Fibroblast of skin of back (primary cell): Measurements from ENCODE around the gene PPP2R2B. TPM values are rescaled to one million over a fixed set of nuclear protein-coding genes. Genes with fewer than 3 reads are reported as not detected.
A peak's percentile ranks its signal among the peaks of the same experiment; 100 is the strongest.

Experiments
- DNase-seq: peaks from one replicate; pipeline ENCODE4 v3.0.0-alpha.2; 2013
- polyA plus RNA-seq, 2 experiments: library from polyadenylated mRNA; unstranded; fragments of 120-200 nt; gene quantifications; one replicate each; pipeline ENCODE4 v1.2.1, GENCODE V29; 2013; ENCODE audit not compliant: insufficient read length in 2 of 2

The PPP2R2B gene
- not detected for polyA plus RNA-seq (2013, experiment 1 of 2; ENCODE audit: insufficient read length)
- 0.07 TPM for polyA plus RNA-seq (2013, experiment 2 of 2; ENCODE audit: insufficient read length)

DNA sequence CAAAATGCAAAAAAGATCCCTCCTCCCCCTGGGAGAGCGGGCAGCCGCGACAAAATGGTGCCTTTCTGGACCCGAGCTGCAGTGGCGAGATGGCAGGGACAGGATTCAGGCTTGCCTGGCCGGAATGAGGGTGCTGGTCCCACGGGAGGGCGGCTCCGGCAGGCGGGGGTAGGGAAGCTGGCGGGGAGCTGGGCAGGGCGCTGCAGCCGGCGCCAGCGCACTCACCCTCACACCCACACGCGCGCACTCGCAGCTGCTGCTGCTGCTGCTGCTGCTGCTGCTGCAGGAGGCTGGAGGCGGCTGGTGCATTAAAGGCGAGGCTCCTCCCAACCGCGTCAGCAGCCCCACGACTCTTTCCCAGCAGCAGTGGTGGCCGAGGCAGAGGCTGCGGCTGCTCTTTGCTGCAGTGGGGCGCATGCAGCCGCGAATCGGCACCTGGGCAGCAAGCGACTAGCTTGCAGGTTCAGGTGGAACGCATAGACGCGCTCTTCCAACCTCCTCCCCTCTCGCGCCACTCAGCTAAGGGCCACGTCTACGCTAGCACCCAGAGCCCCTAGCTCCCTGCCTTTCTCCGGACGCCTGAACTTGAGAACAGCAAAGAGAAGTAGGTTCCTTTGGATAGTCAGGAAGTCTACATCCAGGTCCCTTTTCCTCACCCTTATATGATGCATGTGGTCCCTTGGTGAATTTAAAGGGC lies at the start of gene PPP2R2B:
PPP2R2B (minus strand) TSS at position 282 of the 697 bp plus-strand sequence.
- peak; percentile 32 for DNase-seq

DNA sequence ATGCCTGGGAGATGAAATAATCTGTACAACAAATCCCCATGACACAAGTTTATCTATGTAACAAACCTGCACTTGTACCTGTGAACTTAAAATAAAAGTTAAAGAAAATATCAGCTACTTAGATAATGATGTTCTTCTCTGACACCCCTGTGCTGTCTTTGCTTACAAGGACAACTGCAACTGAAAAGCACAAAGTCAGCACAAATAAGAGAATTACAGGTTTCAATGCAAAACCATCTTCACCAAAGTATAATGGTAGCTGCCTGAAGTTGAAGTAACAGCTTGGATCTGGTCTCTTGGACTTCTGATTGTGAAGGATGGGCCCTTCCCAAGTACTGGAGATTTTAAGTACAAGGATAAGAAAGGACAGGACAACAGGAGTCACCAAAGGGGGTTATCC lies 45.6 kb upstream of the PPP2R2B start:
- no peak for DNase-seq

DNA sequence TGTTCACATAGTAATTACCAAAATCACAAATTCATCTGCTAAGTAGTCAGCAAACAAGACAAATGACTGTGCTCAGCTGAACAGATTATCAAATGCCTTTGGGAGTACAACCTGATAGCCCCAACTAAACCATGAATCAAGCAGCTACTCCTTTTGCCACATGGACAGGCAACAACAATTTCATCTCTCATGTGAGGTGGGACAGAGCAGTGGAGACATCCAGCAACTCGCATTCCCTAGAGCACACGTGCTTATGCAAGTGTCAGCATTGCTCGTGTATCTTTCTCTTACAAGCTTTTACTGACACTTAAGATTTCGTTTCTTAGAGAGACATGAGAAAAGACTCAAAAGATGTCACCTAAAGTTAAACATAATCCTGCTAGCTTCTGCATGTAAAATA lies 42.7 kb upstream of the PPP2R2B start:
- no peak for DNase-seq

DNA sequence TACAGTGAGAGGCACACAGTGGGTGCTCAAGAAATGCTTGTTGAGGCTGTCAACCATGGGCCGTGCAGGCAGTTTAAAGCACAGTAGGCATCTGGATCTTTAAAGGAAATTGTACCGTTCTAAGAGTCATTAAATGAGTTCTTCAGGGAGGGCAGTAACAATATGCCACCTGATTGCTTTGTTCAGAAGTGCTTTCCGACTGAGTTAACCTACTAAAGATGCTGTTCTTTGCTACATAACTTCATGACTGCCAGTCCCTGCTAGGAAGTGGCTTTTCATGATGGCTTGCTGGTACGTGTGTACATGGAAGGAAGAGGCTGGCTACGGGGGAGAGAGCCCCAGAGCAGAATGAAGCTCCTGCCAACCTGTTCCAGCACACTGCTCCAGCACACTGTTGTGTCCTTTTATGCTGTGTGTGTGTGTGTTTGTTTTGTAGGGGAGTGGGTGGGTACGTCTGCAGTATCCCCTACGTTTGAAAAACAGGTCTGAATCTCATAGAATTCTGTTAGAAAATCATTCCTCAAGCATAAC lies 41.9 kb upstream of the PPP2R2B start:
- DNase-seq = no peak

DNA sequence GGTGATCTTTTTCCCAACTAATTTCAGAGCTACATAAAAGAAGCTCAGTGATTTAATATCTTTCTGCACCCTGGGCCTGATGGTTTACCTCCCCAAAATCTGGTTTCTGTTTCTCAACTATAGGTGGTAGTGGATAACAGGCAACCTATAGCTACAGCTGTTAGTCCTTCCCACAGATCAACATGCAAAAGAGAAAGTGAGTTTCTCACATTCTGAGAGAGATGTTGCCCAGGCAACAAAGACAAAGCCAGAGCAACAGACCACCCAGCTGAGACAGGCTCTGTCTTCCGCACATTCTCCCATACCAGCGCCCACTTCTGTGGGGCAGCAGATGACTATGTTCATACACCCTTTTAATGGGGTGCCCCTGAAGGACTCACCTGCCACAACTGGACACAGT lies 40.7 kb upstream of the PPP2R2B start:
- DNase-seq = no peak

DNA sequence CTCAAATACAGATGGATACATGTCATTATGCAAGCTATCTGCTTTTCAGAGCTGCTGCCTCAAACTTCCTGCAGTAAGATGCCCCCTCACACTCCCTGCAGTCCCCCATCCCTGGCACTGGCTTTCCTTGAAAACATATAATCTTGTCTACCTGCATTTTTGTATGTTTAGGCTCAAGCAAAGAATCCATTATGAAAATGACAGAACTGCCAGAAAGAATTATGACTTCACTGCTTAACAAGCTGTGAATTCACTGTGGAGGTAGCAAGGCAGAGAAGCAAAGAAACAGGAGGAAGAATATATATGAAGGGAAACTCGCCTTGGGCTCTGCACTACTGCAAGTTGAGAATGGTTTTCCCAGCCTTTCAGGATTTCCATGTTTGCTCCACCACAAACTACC lies 39.4 kb upstream of the PPP2R2B start:
- no peak for DNase-seq

DNA sequence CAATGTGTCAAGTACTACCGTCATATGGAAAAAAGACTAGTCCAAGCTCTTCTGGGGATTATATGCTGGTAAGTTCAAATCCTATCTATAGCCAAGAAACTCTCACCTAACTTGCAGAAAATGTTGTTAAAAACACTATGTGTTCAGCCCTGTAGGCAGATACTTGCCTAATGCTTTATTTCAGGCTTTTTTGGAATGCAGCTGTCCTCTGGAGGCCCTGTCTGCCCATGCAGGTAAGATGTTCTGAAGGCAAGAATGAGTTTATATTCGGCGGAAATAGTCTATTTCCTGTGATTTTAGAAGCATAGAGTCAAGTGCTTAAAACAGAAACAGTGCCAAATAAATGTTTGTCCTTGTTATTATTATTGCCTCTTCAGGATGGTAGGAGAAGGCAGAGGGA lies 34.3 kb upstream of the PPP2R2B start:
- DNase-seq = no peak

DNA sequence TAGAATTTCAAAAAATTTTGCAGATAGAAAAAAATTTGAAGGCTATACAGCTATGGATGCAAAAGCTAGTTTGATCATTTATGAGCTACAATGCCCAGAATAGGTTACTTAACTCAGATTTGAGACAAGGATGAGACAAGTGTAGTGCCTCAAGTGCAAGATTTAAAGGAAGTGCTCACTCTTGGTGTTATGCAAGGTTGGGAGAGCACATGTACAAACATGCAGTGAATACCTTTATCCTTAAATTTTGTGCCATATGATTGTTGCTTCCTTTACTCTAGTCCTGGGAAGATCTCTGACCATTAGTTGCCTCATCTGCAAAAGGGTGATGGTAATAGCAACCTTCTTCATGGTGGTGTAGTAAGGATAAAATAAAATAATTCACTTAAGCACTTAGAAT lies 31.7 kb upstream of the PPP2R2B start:
- no peak for DNase-seq

DNA sequence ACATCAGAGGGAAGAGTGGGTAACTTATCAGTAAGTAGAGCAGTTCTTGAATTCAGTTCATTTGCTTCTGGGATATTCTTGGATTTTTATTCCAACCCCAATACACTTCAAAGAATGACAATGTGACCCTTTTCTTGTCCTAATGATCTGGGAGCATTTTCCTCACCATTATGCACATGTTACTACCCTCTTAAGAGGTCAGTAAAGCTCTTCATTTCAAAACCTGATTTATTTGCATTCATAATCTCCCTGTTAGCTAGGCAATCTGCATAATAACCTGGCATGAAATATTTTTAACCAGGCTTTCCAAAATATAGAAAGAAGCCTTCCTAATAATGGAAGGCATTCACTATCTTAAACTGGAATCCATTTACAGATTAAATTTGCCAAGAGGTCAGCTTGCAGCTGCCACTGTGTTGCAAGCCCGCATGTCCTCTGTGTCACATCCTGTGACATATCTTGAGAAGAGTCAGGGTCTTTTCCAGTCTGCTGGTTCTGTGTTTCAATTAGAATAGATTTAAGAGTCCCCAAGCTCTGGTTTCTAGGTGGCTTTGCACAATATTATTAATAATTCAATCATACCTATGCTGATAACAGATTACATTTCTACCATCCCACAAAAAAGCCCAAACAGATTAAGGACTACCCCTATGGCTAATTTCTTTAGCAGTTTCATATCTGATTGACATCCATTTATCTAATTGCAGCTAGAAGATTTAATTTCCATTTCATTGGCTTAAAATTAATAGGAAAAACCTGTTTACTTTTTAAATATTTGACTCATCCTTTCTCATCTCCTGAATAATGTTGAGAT lies 30.9 kb upstream of the PPP2R2B start:
- no peak for DNase-seq

DNA sequence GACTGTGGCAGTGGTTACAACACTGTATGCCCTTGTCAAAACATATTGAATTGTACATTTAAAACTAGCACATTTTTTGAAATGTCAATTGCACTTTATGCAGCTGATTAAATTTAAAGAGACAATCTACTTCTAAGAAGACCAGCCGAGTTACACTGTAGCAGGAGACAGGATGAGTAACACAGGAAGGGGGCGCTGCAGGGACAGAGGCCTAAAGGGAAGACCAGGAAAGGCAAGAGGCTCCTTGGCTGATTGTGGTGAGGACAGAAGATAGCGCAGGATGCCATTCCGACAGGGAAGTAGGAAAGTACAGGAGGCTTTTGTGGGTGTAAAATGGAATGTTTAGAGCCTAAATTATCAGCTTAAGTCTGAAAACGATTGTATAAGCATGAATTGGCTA lies 28.2 kb upstream of the PPP2R2B start:
- DNase-seq = no peak

DNA sequence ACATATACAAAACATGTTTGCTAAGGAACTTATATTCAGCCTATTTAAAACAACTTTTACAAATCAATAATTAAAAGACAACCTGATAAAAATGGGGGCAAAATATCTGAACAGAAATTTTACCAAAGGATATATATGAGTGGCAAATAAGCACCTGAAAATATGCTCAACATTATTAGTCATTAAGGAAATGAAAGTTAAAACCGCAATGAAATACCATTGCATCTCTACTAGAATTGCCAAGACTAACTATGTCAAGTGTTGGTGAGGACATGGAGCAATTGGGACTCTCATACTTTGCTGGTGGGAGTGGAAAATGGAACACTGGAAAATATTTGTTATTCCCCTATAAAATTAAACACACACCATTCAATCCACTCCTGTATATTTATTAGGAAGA lies 26.3 kb upstream of the PPP2R2B start:
- DNase-seq = no peak

DNA sequence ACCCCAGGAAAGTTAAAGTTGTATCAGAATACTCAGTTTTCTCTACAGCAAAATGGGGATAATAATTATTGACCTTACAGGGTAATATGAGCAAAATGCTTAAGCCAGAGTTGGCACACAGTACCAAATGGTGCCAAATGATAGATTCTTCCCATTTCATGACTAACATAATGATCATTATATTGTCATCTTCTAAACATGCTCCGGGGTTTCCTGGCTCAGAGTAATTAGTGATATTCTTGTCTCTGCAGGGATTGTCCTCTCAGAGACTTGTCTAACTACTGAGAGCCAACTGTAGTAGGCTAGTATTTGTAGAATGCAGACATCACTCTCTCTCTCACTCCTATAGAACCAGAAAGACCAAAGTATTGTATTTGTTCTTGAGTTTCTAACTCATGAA lies 25.2 kb upstream of the PPP2R2B start:
- DNase-seq = no peak

DNA sequence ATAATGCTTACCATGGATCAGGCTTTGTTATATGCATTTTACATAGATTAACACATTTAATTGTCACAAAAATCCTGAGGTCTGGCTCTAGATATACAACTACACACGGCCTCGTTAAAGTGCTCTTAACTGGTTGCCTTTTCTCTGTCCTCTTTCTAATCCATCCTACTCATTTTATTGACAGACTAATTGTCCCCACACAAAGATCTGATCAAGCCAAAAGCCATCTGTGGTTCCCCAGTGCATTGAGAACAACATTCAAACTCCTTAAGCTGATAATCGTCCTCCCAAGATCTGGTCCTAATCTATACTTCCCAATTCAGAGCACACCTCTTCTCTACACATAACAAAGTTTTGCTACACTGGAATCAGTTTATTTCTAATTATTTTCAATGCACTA lies 23.9 kb upstream of the PPP2R2B start:
- no peak for DNase-seq

DNA sequence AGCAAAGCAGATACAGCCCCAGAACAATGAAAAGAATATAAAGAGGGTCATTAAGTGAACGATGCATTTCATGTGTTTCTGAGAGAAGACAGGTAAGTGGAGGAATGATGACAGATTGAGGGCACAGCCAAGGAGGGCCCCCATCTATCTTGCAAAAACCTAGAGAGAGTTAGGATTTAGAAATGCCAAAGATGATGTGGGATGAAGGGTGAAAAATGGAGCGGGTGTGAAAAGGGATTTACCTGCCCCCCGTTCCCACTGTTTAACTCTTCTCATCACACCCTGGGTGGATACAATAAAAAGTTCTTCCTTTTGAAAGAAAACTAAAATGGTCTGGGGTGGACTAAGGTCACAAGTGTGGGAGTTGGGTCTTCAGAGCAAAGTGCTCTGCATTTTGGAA lies 18.5 kb upstream of the PPP2R2B start:
- DNase-seq = no peak

DNA sequence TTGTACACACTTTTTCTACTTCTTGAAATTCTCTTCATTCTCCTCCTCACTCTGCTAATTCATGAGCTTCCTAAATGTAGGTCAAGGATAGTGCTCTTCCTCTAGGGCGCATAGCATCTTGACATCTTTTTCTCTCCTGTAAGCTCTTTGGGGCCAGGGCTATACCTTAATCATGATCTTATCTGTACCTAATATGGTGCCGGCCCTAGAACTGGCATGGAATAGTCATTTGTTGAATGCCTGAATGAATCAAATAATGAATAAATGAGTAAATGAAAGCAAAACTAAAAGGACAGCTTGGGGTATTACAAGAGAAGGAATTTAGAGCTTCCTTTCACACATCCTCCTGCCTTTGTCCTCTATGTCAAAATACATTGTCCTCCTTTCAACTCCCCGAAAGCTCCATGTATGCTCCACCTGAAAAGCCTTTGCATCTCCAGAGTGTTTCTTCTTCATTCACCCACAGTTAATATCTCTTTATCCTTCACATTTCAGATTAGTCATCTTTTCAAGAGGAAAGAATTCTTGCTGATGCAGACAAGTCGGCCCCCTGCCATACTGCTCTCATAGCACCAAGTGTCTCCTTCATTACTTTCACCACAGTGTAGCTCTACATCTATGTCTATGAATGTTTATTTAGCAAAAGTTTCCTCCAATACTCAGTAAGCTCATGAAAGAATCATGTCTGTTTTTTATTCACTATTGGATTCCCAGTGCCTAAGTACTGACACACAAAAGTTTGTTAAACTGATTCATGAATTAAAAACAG lies 16.4 kb upstream of the PPP2R2B start:
- no peak for DNase-seq

DNA sequence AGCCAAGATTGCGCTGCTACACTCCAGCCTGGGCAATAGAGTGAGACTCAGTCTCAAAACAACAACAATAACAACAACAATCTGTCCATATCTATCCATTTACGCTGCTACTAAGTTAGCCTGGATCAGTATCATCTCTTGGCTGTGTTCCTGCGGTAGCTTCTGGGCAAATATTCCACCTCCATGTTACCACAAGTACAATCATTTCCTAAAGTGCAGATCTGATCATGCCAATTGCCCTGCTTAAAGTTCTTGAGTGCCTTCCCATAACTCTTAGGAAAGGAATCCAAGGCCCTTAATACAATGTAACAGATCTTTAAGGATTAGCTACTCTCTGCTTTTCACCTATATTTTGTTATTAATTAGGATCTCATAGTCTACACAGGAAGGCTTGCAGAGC lies 15.4 kb upstream of the PPP2R2B start:
- no peak for DNase-seq

DNA sequence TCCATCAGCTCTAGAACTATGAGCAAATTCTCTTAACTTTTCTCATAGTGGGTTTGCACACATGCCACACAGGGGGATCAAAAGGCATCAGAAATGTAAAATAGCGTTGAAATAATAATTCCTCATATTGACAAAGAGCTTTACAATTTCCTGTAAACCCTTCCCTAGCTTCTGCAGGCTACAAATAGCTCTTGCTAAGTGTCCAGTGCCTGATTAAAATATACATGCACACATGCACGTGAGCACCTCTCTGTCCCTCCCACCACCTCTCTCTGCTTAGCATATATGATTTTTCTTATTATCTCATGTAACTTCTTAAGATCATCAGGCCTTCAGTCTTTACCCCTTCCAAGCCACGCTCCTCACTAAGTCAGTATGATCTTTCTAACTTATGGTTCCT lies 13.7 kb upstream of the PPP2R2B start:
- no peak for DNase-seq

DNA sequence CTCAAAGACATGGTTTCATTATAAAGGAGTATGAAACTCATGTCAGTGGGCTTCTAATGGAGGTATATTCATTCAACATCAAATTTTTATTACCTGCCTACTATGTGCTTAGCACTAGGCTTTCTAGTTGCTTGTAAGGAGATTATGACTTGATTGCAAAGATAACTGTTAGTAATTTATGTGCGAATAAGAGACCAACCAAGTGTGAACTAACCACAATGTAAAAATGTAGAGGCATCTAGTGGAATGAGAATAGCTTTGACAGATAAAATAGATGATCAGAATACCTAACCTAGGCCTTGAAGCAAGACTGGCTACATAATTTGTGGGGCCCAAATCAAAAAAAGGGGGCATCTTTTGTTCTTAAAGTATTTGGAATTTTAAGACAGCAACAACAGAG lies 13.0 kb upstream of the PPP2R2B start:
- no peak for DNase-seq

DNA sequence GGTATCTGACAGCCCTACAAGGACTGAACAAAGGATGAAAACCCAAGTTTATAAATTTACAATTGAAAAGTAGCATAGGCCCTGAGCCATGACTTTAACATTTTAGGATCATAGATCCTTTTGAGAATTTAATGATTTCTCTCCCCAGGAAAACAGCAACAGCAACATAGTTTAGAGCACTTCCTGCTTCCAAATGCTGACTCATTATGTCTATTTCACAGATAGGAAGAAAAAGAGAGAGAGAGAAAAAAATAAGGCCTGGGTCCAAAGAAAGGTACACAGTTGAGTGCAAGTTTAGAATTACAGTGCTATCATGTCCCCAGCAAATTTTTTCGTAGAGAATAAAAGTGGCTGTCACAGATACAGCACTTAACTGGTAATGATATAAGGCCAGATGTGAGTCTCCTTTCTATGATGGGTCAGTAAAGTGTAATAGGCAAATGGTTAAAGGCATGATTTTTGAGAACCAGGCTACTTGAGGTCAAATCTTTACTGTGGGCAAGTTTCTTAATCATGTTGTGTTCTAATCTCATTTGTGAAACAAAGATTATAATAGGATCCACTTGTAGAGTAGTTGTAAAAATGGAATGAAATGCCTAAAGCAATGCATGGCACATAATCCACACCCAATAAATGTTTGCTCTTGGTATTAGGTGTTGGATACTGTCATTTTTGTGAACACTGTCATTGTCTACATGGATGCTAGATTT lies 12.3 kb upstream of the PPP2R2B start:
- no peak for DNase-seq

DNA sequence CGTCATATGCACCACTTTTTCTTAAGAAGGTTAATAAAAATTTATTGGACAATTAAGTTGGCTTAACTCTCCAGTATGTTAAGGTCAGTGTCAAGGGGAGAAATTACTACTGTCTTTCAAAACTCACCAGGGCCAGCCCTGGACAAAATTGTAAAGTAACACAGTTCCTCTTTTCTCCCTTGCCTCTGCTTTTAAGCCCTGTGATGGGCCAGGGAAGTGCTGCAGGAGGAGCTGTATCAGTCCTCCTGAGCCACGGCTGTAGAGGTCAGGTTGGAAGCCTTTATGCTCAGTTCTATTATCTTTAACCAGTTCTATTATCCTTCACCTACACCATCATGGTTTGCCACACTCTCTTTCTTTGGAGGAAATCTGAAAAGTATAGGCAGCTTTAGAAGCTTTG lies 11.5 kb upstream of the PPP2R2B start:
- no peak for DNase-seq

DNA sequence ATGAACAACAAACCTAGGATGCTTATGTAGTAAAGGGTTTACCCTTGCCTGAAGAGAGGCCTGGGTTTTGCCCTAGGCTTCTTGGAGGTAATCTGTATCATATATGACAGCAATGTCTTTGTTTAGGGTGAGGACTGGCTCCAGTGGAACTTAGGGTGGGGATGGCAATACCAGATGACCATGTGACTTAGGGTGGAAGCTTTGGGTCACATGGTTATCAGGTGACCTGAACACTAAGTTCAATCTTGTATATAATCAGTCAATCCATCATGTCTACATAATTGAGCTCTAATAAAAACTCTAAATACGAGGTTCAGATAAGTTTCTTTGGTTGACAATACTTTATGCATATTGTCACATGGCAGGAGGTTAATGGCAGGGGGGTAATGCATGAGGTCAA lies 10.6 kb upstream of the PPP2R2B start:
- no peak for DNase-seq

DNA sequence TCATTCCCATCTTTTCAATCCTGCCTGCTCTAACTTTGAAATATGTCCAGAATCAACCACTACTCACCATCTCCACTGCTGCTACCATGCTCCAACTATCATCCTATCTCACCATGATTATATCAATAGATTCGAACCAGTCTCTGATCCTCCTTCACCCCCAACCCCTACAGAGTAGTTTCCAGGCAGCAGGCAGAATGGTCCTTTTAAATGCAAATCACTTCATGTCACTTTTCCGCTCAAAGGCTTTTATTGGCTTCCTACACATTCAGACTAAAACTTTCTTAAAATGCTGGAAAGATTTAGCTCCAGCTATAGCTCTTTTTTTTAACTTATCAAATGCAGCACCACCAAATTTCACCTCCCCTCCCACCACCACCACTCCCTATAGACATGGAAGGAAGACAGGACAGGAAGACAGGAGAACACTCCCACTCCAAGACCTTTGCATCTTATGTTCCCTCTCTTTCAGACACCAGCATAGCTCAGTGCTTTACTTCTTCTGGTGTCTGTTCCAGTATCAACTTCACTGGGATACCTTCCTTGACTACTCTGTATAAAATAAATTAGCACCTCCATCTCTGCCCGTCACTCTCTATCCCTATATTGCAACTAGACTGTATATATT lies 9.9 kb upstream of the PPP2R2B start:
- no peak for DNase-seq
